ENCODE results near the gene HELT.
"Not testable (repeated sequence)": the region's sequence is repeated elsewhere in the genome, so short reads cannot be mapped to it uniquely, and the experiment has no call there.

HELT gene

GRCh38 chr4:184997656-184998055 lies 20.6 kb upstream of the HELT start:
- not testable (repeated sequence) for H3K9ac ChIP-seq (ENCODE audit: low read length in 5 of 5); H3K4me3 ChIP-seq (ENCODE audit: low read depth in 1 of 5, low read length in 5 of 5); H3K36me3 ChIP-seq (ENCODE audit: control insufficient read depth in 5 of 5, insufficient read depth in 5 of 5, low read length in 5 of 5); H3K9me3 ChIP-seq (ENCODE audit: control insufficient read depth in 5 of 5, low read length in 5 of 5); H3K27me3 ChIP-seq (ENCODE audit: control insufficient read depth in 5 of 5, insufficient read depth in 4 of 5, low read length in 5 of 5); H3K27ac ChIP-seq (ENCODE audit: low read depth, low read length)
- H3K4me1 ChIP-seq (ENCODE audit: control insufficient read depth in 5 of 5, insufficient read depth in 5 of 5, low read length in 5 of 5): peaks cover 0 to 18% (median 8%) of the 10 kb centered on the region in 5 donors

GRCh38 chr4:185002784-185003183 lies 15.5 kb upstream of the HELT start:
- Histone ChIP-seq H3K27me3 (ENCODE audit: control insufficient read depth in 5 of 5, insufficient read depth in 4 of 5, low read length in 5 of 5) (peaks cover 0 to 7% (median 0%) of the 10 kb centered on the region in 5 donors), H3K4me3 (ENCODE audit: low read depth in 1 of 5, low read length in 5 of 5) (no peak overlapping the region), H3K4me1 (ENCODE audit: control insufficient read depth in 5 of 5, insufficient read depth in 5 of 5, low read length in 5 of 5) (peaks cover 6 to 18% (median 11%) of the 10 kb centered on the region in 5 donors), H3K36me3 (ENCODE audit: control insufficient read depth in 5 of 5, insufficient read depth in 5 of 5, low read length in 5 of 5) (no peaks in the 10 kb centered on the region), H3K9me3 (ENCODE audit: control insufficient read depth in 5 of 5, low read length in 5 of 5) (no peaks in the 10 kb centered on the region), H3K27ac (ENCODE audit: low read depth, low read length) (no peak overlapping the region), H3K9ac (ENCODE audit: low read length in 5 of 5) (no peak overlapping the region)

GRCh38 chr4:185003596-185004351 lies 14.5 kb upstream of the HELT start:
- H3K9me3 ChIP-seq (ENCODE audit: control insufficient read depth in 5 of 5, low read length in 5 of 5): no peaks in the 10 kb centered on the region
- peaks cover 6 to 12% (median 11%) of the 10 kb centered on the region in 5 donors for H3K4me1 ChIP-seq (ENCODE audit: control insufficient read depth in 5 of 5, insufficient read depth in 5 of 5, low read length in 5 of 5)
- H3K36me3 ChIP-seq (ENCODE audit: control insufficient read depth in 5 of 5, insufficient read depth in 5 of 5, low read length in 5 of 5): no peaks in the 10 kb centered on the region
- H3K9ac ChIP-seq (ENCODE audit: low read length in 5 of 5): no peak overlapping the region
- peaks cover 0 to 7% (median 3%) of the 10 kb centered on the region in 5 donors for H3K27me3 ChIP-seq (ENCODE audit: control insufficient read depth in 5 of 5, insufficient read depth in 4 of 5, low read length in 5 of 5)
- H3K27ac ChIP-seq (ENCODE audit: low read depth, low read length): no peak overlapping the region
- H3K4me3 ChIP-seq (ENCODE audit: low read depth in 1 of 5, low read length in 5 of 5): no peak overlapping the region

GRCh38 chr4:185004562-185005218 lies 13.6 kb upstream of the HELT start:
- peaks cover 6 to 12% (median 11%) of the 10 kb centered on the region in 5 donors for H3K4me1 ChIP-seq (ENCODE audit: control insufficient read depth in 5 of 5, insufficient read depth in 5 of 5, low read length in 5 of 5)
- no peaks in the 10 kb centered on the region for H3K9me3 ChIP-seq (ENCODE audit: control insufficient read depth in 5 of 5, low read length in 5 of 5)
- peaks cover 0 to 10% (median 5%) of the 10 kb centered on the region in 5 donors for H3K27me3 ChIP-seq (ENCODE audit: control insufficient read depth in 5 of 5, insufficient read depth in 4 of 5, low read length in 5 of 5)
- H3K9ac ChIP-seq (ENCODE audit: low read length in 5 of 5): peak overlapping the region in 1 of 5 donors; percentile 44
- H3K27ac ChIP-seq (ENCODE audit: low read depth, low read length): no peak overlapping the region
- H3K4me3 ChIP-seq (ENCODE audit: low read depth in 1 of 5, low read length in 5 of 5): peak overlapping the region; percentile 47 to 62 (median 51)
- H3K36me3 ChIP-seq (ENCODE audit: control insufficient read depth in 5 of 5, insufficient read depth in 5 of 5, low read length in 5 of 5): no peaks in the 10 kb centered on the region

GRCh38 chr4:185005219-185005819 lies 13.0 kb upstream of the HELT start:
- Histone ChIP-seq H3K9ac (ENCODE audit: low read length in 5 of 5) (peak overlapping the region in 1 of 5 donors; percentile 44), H3K4me3 (ENCODE audit: low read depth in 1 of 5, low read length in 5 of 5) (peak overlapping the region; percentile 47 to 62 (median 51)), H3K27ac (ENCODE audit: low read depth, low read length) (no peak overlapping the region), H3K36me3 (ENCODE audit: control insufficient read depth in 5 of 5, insufficient read depth in 5 of 5, low read length in 5 of 5) (no peaks in the 10 kb centered on the region), H3K27me3 (ENCODE audit: control insufficient read depth in 5 of 5, insufficient read depth in 4 of 5, low read length in 5 of 5) (peaks cover 0 to 15% (median 7%) of the 10 kb centered on the region in 5 donors), H3K4me1 (ENCODE audit: control insufficient read depth in 5 of 5, insufficient read depth in 5 of 5, low read length in 5 of 5) (peaks cover 6 to 15% (median 11%) of the 10 kb centered on the region in 5 donors), H3K9me3 (ENCODE audit: control insufficient read depth in 5 of 5, low read length in 5 of 5) (no peaks in the 10 kb centered on the region)

- Histone ChIP-seq H3K9ac (ENCODE audit: low read length in 5 of 5) (no peak overlapping the region), H3K4me1 (ENCODE audit: control insufficient read depth in 5 of 5, insufficient read depth in 5 of 5, low read length in 5 of 5) (peaks cover 0 to 4% (median 0%) of the 10 kb centered on the region in 5 donors), H3K36me3 (ENCODE audit: control insufficient read depth in 5 of 5, insufficient read depth in 5 of 5, low read length in 5 of 5) (no peaks in the 10 kb centered on the region), H3K4me3 (ENCODE audit: low read depth in 1 of 5, low read length in 5 of 5) (no peak overlapping the region), H3K27me3 (ENCODE audit: control insufficient read depth in 5 of 5, insufficient read depth in 4 of 5, low read length in 5 of 5) (peaks cover 21 to 60% (median 42%) of the 10 kb centered on the region in 5 donors), H3K27ac (ENCODE audit: low read depth, low read length) (no peak overlapping the region), H3K9me3 (ENCODE audit: control insufficient read depth in 5 of 5, low read length in 5 of 5) (no peaks in the 10 kb centered on the region)
Observed at GRCh38 chr4:185011408-185011807, 6.9 kb upstream of the HELT start.

- no peak overlapping the region for H3K4me3 ChIP-seq (ENCODE audit: low read depth in 1 of 5, low read length in 5 of 5)
- H3K9me3 ChIP-seq (ENCODE audit: control insufficient read depth in 5 of 5, low read length in 5 of 5): no peaks in the 10 kb centered on the region
- H3K27ac ChIP-seq (ENCODE audit: low read depth, low read length): no peak overlapping the region
- H3K9ac ChIP-seq (ENCODE audit: low read length in 5 of 5): no peak overlapping the region
- H3K36me3 ChIP-seq (ENCODE audit: control insufficient read depth in 5 of 5, insufficient read depth in 5 of 5, low read length in 5 of 5): no peaks in the 10 kb centered on the region
- H3K27me3 ChIP-seq (ENCODE audit: control insufficient read depth in 5 of 5, insufficient read depth in 4 of 5, low read length in 5 of 5): peaks cover 29 to 78% (median 59%) of the 10 kb centered on the region in 5 donors
- H3K4me1 ChIP-seq (ENCODE audit: control insufficient read depth in 5 of 5, insufficient read depth in 5 of 5, low read length in 5 of 5): peaks cover 0 to 11% (median 6%) of the 10 kb centered on the region in 5 donors
Observed at GRCh38 chr4:185013417-185014125, 4.7 kb upstream of the HELT start.

GRCh38 chr4:185015108-185015507 lies 3.2 kb upstream of the HELT start:
- H3K27ac ChIP-seq (ENCODE audit: low read depth, low read length): no peak overlapping the region
- peaks cover 40 to 81% (median 75%) of the 10 kb centered on the region in 5 donors for H3K27me3 ChIP-seq (ENCODE audit: control insufficient read depth in 5 of 5, insufficient read depth in 4 of 5, low read length in 5 of 5)
- no peak overlapping the region for H3K4me3 ChIP-seq (ENCODE audit: low read depth in 1 of 5, low read length in 5 of 5)
- peaks cover 0 to 22% (median 11%) of the 10 kb centered on the region in 5 donors for H3K4me1 ChIP-seq (ENCODE audit: control insufficient read depth in 5 of 5, insufficient read depth in 5 of 5, low read length in 5 of 5)
- no peaks in the 10 kb centered on the region for H3K36me3 ChIP-seq (ENCODE audit: control insufficient read depth in 5 of 5, insufficient read depth in 5 of 5, low read length in 5 of 5)
- no peak overlapping the region for H3K9ac ChIP-seq (ENCODE audit: low read length in 5 of 5)
- no peaks in the 10 kb centered on the region for H3K9me3 ChIP-seq (ENCODE audit: control insufficient read depth in 5 of 5, low read length in 5 of 5)

- no peak overlapping the region for H3K27ac ChIP-seq (ENCODE audit: low read depth, low read length)
- peaks cover 0 to 34% (median 21%) of the 10 kb centered on the region in 5 donors for H3K4me1 ChIP-seq (ENCODE audit: control insufficient read depth in 5 of 5, insufficient read depth in 5 of 5, low read length in 5 of 5)
- H3K27me3 ChIP-seq (ENCODE audit: control insufficient read depth in 5 of 5, insufficient read depth in 4 of 5, low read length in 5 of 5): peaks cover 45 to 85% (median 79%) of the 10 kb centered on the region in 5 donors
- H3K36me3 ChIP-seq (ENCODE audit: control insufficient read depth in 5 of 5, insufficient read depth in 5 of 5, low read length in 5 of 5): no peaks in the 10 kb centered on the region
- H3K4me3 ChIP-seq (ENCODE audit: low read depth in 1 of 5, low read length in 5 of 5): no peak overlapping the region
- no peaks in the 10 kb centered on the region for H3K9me3 ChIP-seq (ENCODE audit: control insufficient read depth in 5 of 5, low read length in 5 of 5)
- H3K9ac ChIP-seq (ENCODE audit: low read length in 5 of 5): no peak overlapping the region
Observed at GRCh38 chr4:185016101-185016940, 2.0 kb upstream of the HELT start.

Data from subcutaneous abdominal adipose tissue (tissue), 5 donors.